GM15510 (cell line): ENCODE data around the gene VPS37C.

Experiments used
- POLR2A ChIP-seq: IDR thresholded peaks from 3 replicates; pipeline ENCODE4 v1.6.1; 2011; ENCODE audit warnings: borderline replicate concordance; ENCODE audit not compliant: insufficient read length; ENCODE audit errors: extremely low read depth

VPS37C gene

DNA sequence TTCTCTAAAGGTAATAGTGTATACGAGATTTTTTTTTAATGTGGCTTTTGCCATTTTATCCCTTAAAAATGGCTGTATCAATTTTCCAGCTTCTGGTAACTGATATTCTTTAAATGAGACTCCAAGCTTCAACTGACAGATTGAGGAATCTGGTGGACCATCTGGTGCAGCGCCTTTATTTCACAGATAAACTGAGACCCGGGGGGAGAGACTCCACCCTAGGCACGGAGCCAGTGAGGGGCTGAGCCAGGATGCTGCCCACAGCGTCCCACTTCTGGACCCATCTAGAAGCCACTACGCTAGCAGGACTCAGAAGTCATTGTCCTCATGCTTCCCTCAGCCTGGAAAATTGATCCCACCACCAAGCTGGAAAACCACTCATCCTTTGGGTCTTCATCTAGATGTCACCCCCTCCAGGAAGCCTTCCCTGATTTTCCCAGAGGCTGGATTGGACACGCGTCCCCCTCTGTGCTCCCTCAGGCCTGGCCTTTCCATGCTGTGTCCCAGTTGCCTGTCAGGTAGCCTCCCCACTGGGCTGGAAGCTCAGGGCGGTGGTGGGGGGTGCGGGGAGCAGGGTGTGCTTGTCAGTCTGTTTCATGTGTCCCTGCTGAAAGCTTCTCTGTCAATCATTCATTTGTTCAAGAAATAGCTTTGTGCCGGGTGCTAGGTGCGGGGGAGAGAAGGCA, 71.3 kb downstream of the VPS37C start:
- no peak for TF ChIP-seq POLR2A

GRCh38 chr11:61087426-61088119, 73.7 kb downstream of the VPS37C start:
- no peak for TF ChIP-seq POLR2A

GRCh38 chr11:61083601-61084147, 77.6 kb downstream of the VPS37C start:
- TF ChIP-seq POLR2A = no peak

GRCh38 chr11:61082931-61083531, 78.2 kb downstream of the VPS37C start:
- no peak for TF ChIP-seq POLR2A

DNA sequence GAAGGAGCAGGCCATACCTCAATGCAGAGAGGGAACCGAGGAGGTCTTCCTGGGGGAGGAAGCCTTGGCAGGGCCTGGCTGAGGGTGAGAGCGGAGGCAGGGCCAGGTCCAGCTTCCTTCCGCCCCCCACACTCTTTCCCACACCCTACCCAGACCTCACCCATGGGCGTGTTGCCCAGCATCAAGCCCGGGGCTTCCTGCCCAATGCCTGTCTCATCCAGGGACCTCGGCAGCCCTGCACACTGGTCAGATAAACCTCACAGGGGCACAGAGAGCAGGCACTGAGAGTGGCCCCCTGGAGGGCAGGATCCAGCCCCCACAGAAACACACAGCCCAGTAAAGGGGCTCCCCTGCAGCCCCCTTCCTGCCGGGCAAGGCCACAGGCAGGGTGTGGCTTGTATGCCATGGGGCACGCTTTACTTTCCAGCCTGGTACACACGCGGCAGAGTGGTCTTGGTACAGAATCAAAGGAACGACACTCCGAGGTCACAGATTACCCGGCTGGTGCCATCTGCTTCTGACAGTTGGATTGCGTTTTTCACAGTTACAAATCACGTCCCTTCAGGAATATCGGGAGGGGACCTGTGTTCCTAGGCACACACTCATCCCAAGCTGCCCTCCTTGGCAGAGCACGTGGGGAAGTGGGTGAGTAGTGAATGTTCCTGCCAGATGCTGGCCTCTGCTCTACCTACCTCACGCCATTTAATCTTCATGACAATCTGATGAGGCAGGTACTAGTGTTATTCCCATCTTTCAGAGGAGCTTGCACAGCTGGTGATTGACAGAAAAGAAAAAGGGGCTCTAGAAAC, 79.0 kb downstream of the VPS37C start:
- TF ChIP-seq POLR2A = no peak

GRCh38 chr11:61080986-61081590, 80.1 kb downstream of the VPS37C start:
- no peak for TF ChIP-seq POLR2A

DNA sequence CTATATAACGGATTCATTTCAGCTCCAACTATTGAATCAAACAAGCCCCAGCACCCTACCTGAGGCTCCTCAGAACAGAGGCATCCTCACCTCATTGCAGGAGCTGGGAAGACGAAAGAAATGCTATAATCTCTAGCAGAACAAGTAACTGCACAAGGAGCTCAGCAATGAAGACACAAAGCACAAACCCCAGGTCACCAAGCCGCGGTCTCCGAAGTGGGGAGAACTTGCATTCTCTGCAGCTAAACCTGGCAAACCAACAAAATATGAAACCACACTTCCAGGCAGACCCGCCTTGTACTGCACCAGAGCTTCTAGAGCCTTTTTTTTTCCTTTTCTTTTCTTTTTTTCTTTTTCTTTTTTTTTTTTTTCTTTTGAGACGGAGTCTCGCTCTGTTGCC, 80.7 kb downstream of the VPS37C start:
- TF ChIP-seq POLR2A = no peak
